ENCODE data around the gene COL6A2.

DNA sequence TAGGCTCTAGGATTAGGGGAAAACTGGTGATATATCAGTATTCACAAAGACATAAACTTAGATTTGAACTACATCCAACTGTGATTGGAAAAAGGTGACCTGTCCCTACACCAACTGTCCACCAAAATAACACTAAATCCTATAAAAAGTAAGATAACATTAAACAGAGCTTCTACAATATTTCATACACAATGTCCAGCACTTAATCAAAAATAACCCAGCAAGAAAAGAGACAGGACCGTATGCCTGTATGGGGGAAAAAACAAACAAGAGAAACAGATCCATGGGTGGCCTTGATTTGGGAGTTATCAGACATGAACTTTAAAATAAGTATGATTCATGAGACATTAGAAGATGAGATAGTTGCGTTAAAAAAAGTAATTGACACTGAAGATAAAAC lies 9.7 kb upstream of the COL6A2 start:
- TF ChIP-seq, protein P1, sequence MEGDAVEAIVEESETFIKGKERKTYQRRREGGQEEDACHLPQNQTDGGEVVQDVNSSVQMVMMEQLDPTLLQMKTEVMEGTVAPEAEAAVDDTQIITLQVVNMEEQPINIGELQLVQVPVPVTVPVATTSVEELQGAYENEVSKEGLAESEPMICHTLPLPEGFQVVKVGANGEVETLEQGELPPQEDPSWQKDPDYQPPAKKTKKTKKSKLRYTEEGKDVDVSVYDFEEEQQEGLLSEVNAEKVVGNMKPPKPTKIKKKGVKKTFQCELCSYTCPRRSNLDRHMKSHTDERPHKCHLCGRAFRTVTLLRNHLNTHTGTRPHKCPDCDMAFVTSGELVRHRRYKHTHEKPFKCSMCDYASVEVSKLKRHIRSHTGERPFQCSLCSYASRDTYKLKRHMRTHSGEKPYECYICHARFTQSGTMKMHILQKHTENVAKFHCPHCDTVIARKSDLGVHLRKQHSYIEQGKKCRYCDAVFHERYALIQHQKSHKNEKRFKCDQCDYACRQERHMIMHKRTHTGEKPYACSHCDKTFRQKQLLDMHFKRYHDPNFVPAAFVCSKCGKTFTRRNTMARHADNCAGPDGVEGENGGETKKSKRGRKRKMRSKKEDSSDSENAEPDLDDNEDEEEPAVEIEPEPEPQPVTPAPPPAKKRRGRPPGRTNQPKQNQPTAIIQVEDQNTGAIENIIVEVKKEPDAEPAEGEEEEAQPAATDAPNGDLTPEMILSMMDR (IDR thresholded peaks at IDR 0.05): no peak
- no peak for TF ChIP-seq POLR2A (IDR thresholded peaks at IDR 0.05)

Data from right lobe of liver (tissue), 4 donors.